Glutamatergic neuron (in vitro differentiated cells): Measurements from ENCODE around the gene C13orf46. TPM values are rescaled to one million over a fixed set of nuclear protein-coding genes. Genes with fewer than 3 reads are reported as not detected.
A peak's percentile ranks its signal among the peaks of the same experiment; 100 is the strongest.

Experiments
- DNase-seq: peaks from one replicate; pipeline ENCODE4 v3.0.0; 2022
- H3K27ac Mint-ChIP-seq: one replicate; pipeline ENCODE4 v1.8.0; 2020; ENCODE audit warnings: mild to moderate bottlenecking, mixed read lengths, inconsistent platforms; ENCODE audit not compliant: unreplicated experiment
- H3K27me3 Mint-ChIP-seq: one replicate; pipeline ENCODE4 v1.8.0; 2020; ENCODE audit warnings: mild to moderate bottlenecking, moderate library complexity, mixed read lengths, inconsistent platforms; ENCODE audit not compliant: unreplicated experiment
- H3K36me3 Mint-ChIP-seq: one replicate; pipeline ENCODE4 v1.8.0; 2020; ENCODE audit warnings: mild to moderate bottlenecking, mixed read lengths, inconsistent platforms; ENCODE audit not compliant: unreplicated experiment
- H3K4me1 Mint-ChIP-seq: one replicate; pipeline ENCODE4 v1.8.0; 2020; ENCODE audit warnings: mild to moderate bottlenecking, low read depth, mixed read lengths, inconsistent platforms; ENCODE audit not compliant: unreplicated experiment
- H3K4me3 Mint-ChIP-seq: one replicate; pipeline ENCODE4 v1.8.0; 2020; ENCODE audit warnings: mild to moderate bottlenecking, mixed read lengths, inconsistent platforms; ENCODE audit not compliant: unreplicated experiment
- H3K9me3 Mint-ChIP-seq: one replicate; pipeline ENCODE4 v1.8.0; 2020; ENCODE audit warnings: mild to moderate bottlenecking, moderate library complexity, mixed read lengths, inconsistent platforms; ENCODE audit not compliant: unreplicated experiment
- CTCF ChIP-seq: fragments of 200-600 bp; sonication (generic); IDR thresholded peaks from one replicate; pipeline ENCODE4 v1.5.0; 2021; ENCODE audit not compliant: partially characterized antibody, unreplicated experiment
- total RNA-seq: library from RNA; stranded (reverse); fragmentation: NEBNext Ultra II Directional; extraction: Animal tissue kit (Norgen Biotek cat#: 25700); gene quantifications from one replicate; pipeline ENCODE4 v1.2.1, GENCODE V29; 2021; ENCODE audit not compliant: unreplicated experiment

C13orf46 gene
- total RNA-seq, 1 donor from 2014 or later: 0.71 TPM

DNA sequence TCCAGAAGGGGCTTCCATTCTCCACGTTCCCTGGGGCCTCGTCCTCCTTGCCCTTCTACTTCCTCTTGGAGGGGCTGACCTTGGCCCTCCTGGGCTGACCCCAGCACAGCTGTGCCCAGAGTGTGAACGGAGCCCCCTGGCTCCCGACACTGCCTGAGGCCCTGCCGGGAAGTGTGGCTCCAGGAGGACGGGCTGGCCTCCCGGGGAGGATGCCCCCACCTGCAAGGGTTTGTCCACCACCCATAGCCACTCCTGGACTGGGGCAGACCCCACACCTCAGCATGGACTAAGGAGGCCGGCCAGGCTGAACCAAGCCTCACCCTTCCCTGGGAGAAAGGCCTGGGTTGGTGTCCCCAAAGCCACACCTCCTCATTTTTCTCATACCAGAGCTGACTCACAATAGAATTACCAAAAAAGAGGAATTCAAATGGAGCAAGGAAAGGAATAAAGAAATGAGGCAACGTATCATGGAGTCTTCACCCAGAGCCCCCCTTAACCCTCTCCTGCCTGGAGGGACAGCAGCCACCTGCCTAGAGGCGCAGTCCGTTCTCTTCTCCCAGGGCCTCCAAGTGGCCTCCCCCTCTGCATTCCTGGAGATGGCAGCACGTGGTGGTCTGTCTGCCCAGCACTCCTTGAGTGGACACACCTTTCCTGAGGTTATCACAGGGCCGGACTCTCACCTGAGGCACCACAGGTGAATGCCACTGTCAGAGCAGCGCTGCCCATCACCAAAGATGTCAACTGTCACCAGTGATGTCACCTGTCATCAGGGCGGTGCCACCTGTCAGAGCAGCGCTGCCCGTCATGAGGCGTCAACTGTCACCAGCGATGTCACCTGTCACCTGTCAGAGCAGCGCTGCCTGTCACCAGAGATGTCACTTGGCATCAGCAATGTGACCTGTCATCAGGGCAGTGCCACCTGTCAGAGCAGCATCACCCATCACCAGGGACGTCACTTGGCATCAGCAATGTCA lies 3.1 kb upstream of the C13orf46 start:
- H3K4me1 Mint-ChIP-seq: no peaks in the 10 kb centered on the region
- no peak for TF ChIP-seq CTCF
- peak; percentile 10 for DNase-seq

DNA sequence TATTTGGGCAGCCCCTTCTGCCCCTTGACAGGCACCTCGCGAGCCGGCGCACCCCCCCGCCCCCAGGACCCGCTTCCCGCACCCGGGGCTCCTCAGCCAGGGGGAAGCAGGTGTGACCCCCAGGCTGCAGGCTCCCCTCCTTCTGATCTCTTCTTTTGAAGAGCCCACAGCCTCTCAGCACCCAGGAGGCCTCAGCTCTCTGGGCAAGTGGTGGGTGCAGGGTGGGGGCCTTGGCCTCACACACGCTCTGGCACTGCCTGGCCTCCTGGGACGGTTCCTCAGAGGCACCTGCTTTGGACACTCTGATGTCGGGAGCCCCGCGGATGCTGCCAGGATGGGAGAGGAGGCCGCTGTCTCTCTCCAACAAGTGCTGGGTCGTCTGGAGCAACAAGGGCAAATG lies 1.5 kb upstream of the C13orf46 start:
- H3K9me3 Mint-ChIP-seq: peaks cover 8% of the 10 kb centered on the region
- TF ChIP-seq CTCF: no peak
- peaks cover 7% of the 10 kb centered on the region for H3K36me3 Mint-ChIP-seq

More for the DNA sequence above, 3.1 kb upstream of the C13orf46 start:
- Mint-ChIP-seq H3K36me3 (peaks cover 9% of the 10 kb centered on the region), H3K9me3 (peaks cover 5% of the 10 kb centered on the region), H3K4me3 (no peak overlapping the region), H3K27me3 (peaks cover 14% of the 10 kb centered on the region), H3K27ac (no peak overlapping the region)

DNA sequence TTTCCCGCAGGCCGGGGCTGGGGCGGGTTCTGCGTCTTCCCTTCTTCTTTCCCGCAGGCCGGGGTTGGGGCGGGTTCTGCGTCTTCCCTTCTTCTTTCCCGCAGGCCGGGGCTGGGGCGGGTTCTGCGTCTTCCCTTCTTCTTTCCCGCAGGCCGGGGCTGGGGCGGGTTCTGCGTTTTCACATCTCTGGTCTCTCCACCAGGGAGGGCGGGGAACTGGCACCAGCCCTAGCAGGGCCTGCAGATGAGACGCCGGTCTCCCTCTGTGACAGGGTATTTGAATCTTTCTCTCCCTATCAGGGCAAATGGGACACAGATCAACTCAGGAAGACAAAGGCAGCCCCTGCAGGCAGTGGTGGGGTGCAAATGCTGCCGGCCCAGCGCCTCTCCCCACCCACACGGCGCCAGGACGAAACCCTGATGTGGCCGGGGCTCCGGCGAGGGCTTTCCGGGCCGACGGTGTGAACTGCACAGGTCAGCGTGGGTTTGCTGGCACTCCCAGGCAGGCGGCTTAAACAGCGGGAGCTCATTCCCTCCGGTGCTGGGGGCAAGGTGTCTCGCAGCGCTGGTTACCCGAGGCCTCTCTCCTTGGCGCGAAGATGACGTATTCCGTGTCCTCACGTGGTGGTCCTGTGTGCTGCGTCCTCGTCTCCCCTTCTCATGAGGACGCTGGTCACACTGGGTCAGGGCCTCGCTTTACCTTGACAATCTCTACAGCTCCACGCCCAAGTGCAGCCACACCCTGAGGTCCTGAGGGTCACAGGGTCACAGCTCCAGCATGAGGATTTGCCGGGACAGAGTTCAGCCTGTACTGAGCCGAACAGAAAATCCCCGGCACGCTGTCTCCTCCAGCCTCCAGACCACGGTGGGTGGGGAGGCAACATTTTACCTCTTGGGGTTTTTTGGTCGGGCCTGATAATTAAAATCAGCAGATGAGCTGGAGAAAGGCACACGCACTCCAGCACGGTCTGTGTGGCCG lies 717 bp upstream of the C13orf46 start:
- Mint-ChIP-seq H3K4me3 (no peak overlapping the region), H3K9me3 (peaks cover 5% of the 10 kb centered on the region), H3K4me1 (no peaks in the 10 kb centered on the region), H3K27ac (no peak overlapping the region), H3K27me3 (peaks cover 7% of the 10 kb centered on the region), H3K36me3 (no peaks in the 10 kb centered on the region)
- TF ChIP-seq CTCF: no peak
- peak; percentile 19 for DNase-seq

More for the DNA sequence above, 1.5 kb upstream of the C13orf46 start:
- H3K4me3 Mint-ChIP-seq: no peak overlapping the region
- H3K27ac Mint-ChIP-seq: no peak overlapping the region
- DNase-seq: peak; percentile 13
- no peaks in the 10 kb centered on the region for H3K4me1 Mint-ChIP-seq
- H3K27me3 Mint-ChIP-seq: peaks cover 11% of the 10 kb centered on the region

GRCh38 chr13:113972451-113973217 lies 1.2 kb downstream of the C13orf46 start:
- Mint-ChIP-seq H3K9me3 (peaks cover 3% of the 10 kb centered on the region), H3K27me3 (peaks cover 7% of the 10 kb centered on the region), H3K4me1 (no peaks in the 10 kb centered on the region), H3K4me3 (no peak overlapping the region), H3K27ac (no peak overlapping the region), H3K36me3 (no peaks in the 10 kb centered on the region)
- DNase-seq: peak; percentile 8
- no peak for TF ChIP-seq CTCF
